GM23338 (cell line): ENCODE data around the gene NFIC. TPM values are rescaled to one million over a fixed set of nuclear protein-coding genes. Genes with fewer than 3 reads are reported as not detected.

Experiments
- ATAC-seq: fragments of 200-7000 bp; cut with Tn5 transposase; 3 replicates; pipeline ENCODE4 v1.9.1; 2020
- DNase-seq: peaks from one replicate; pipeline ENCODE4 v3.0.0-alpha.2; 2015; ENCODE audit warnings: low spot score
- H2AFZ ChIP-seq: fragments of 200-600 bp; sonication (generic); 2 replicates; pipeline ENCODE4 v1.8.0; 2016; ENCODE audit warnings: antibody characterized with exemption, mild to moderate bottlenecking, moderate library complexity
- H3F3A ChIP-seq: fragments of 200-600 bp; sonication (generic); replicated peaks from 2 replicates; pipeline ENCODE4 v1.8.0; 2017; ENCODE audit warnings: antibody characterized with exemption, mixed run types, low read depth
- H3K27ac ChIP-seq: fragments of 200-600 bp; sonication (generic); 2 replicates; pipeline ENCODE4 v1.6.1; 2016; ENCODE audit warnings: low read depth
- H3K27me3 ChIP-seq: fragments of 200-600 bp; sonication (generic); 2 replicates; pipeline ENCODE4 v1.8.0; 2016; ENCODE audit warnings: mild to moderate bottlenecking, mixed run types, moderate library complexity; ENCODE audit not compliant: insufficient read depth
- H3K36me3 ChIP-seq: fragments of 200-600 bp; sonication (generic); 2 replicates; pipeline ENCODE4 v1.8.0; 2016; ENCODE audit warnings: mild to moderate bottlenecking; ENCODE audit not compliant: insufficient read depth
- H3K4me1 ChIP-seq: fragments of 200-600 bp; sonication (generic); 2 replicates; pipeline ENCODE4 v1.8.0; 2016; ENCODE audit warnings: mild to moderate bottlenecking, moderate library complexity; ENCODE audit not compliant: insufficient read depth
- H3K4me2 ChIP-seq: fragments of 200-600 bp; sonication (generic); 2 replicates; pipeline ENCODE4 v1.7.1; 2017; ENCODE audit warnings: mixed run types
- H3K4me3 ChIP-seq: fragments of 200-600 bp; sonication (generic); 2 replicates; pipeline ENCODE4 v1.6.1; 2016; ENCODE audit warnings: mixed run types
- H3K79me2 ChIP-seq: fragments of 200-600 bp; sonication (generic); replicated peaks from 2 replicates; pipeline ENCODE4 v1.8.0; 2017; ENCODE audit warnings: mild to moderate bottlenecking; ENCODE audit not compliant: insufficient read depth
- H3K9me2 ChIP-seq: fragments of 200-600 bp; sonication (generic); 2 replicates; pipeline ENCODE4 v1.8.0; 2017; ENCODE audit not compliant: insufficient read depth
- H4K20me1 ChIP-seq: fragments of 200-600 bp; sonication (generic); replicated peaks from 2 replicates; pipeline ENCODE4 v1.8.0; 2017; ENCODE audit warnings: mild to moderate bottlenecking; ENCODE audit not compliant: insufficient read depth
- H3K27ac Mint-ChIP-seq: 2 replicates; pipeline ENCODE4 v1.8.0; 2020; ENCODE audit warnings: inconsistent platforms, mild to moderate bottlenecking, moderate library complexity, mixed read lengths
- H3K27me3 Mint-ChIP-seq: 3 replicates; pipeline ENCODE4 v1.8.0; 2022; ENCODE audit warnings: low read depth, mild to moderate bottlenecking, moderate library complexity, mixed read lengths, inconsistent platforms; ENCODE audit not compliant: insufficient read depth, poor library complexity
- H3K36me3 Mint-ChIP-seq: 3 replicates; pipeline ENCODE4 v1.8.0; 2021; ENCODE audit warnings: low read depth, mild to moderate bottlenecking, inconsistent platforms, moderate library complexity, mixed read lengths
- H3K4me1 Mint-ChIP-seq: 3 replicates; pipeline ENCODE4 v1.8.0; 2020; ENCODE audit warnings: mild to moderate bottlenecking, inconsistent platforms, mixed read lengths
- H3K4me3 Mint-ChIP-seq: 3 replicates; pipeline ENCODE4 v1.8.0; 2021; ENCODE audit warnings: moderate library complexity, mild to moderate bottlenecking, inconsistent platforms, mixed read lengths
- H3K9me3 Mint-ChIP-seq: 3 replicates; pipeline ENCODE4 v1.8.0; 2020; ENCODE audit warnings: moderate library complexity, mild to moderate bottlenecking, inconsistent platforms, mixed read lengths
- CREB1 ChIP-seq: fragments of 250-450 bp; sonication (Bioruptor Pico); IDR thresholded peaks from 2 replicates; pipeline ENCODE4 v1.5.0; 2020; ENCODE audit warnings: low read depth, mild to moderate bottlenecking, moderate library complexity
- EZH2 ChIP-seq: fragments of 200-600 bp; sonication (generic); IDR thresholded peaks from one replicate; pipeline ENCODE4 v1.8.0; 2017; ENCODE audit warnings: antibody characterized with exemption, mild to moderate bottlenecking, low read depth; ENCODE audit not compliant: unreplicated experiment
- EZH2phosphoT487 ChIP-seq: fragments of 200-600 bp; sonication (generic); IDR thresholded peaks from one replicate; pipeline ENCODE4 v1.8.1; 2018; ENCODE audit warnings: antibody characterized with exemption; ENCODE audit not compliant: unreplicated experiment
- NANOG ChIP-seq: IDR thresholded peaks from 2 replicates; pipeline ENCODE4 v1.6.1; 2016; ENCODE audit warnings: antibody characterized with exemption, borderline replicate concordance
- ZNF114 ChIP-seq: fragments of 250-450 bp; sonication (Bioruptor Pico); IDR thresholded peaks from 2 replicates; pipeline ENCODE4 v1.5.0; 2020; ENCODE audit warnings: mild to moderate bottlenecking, moderate library complexity
- ZNF331 ChIP-seq: fragments of 250-450 bp; sonication (Bioruptor Pico); IDR thresholded peaks from 2 replicates; pipeline ENCODE4 v1.5.0; 2020; ENCODE audit warnings: low read depth, mild to moderate bottlenecking, moderate library complexity
- polyA plus RNA-seq: library from polyadenylated mRNA; unstranded; fragments of >200 nt; fragmentation: Nextera tagmentation; extraction: Ambion mirVana; gene quantifications from 2 replicates; pipeline ENCODE4 v1.2.1, GENCODE V29; 2016
- total RNA-seq: library from RNA; depleted of rRNA; stranded (reverse); fragments of >200 nt; shearing (Covaris generic); gene quantifications from 2 replicates; pipeline ENCODE4 v1.2.3, GENCODE V29; 2014
- TF ChIP-seq, protein P1 (sequence below): fragments of 250-450 bp; sonication (Bioruptor Pico); IDR thresholded peaks from 2 replicates; pipeline ENCODE4 v1.5.0; 2020; ENCODE audit warnings: mild to moderate bottlenecking, moderate library complexity
- TF ChIP-seq, protein P2 (sequence below): IDR thresholded peaks from one replicate; pipeline ENCODE4 v1.6.1; 2018; ENCODE audit warnings: antibody characterized with exemption; ENCODE audit not compliant: unreplicated experiment

NFIC gene
- total and polyA plus RNA-seq, 2 experiments from 2014 or later, result 1.3 to 5.3 TPM

DNA sequence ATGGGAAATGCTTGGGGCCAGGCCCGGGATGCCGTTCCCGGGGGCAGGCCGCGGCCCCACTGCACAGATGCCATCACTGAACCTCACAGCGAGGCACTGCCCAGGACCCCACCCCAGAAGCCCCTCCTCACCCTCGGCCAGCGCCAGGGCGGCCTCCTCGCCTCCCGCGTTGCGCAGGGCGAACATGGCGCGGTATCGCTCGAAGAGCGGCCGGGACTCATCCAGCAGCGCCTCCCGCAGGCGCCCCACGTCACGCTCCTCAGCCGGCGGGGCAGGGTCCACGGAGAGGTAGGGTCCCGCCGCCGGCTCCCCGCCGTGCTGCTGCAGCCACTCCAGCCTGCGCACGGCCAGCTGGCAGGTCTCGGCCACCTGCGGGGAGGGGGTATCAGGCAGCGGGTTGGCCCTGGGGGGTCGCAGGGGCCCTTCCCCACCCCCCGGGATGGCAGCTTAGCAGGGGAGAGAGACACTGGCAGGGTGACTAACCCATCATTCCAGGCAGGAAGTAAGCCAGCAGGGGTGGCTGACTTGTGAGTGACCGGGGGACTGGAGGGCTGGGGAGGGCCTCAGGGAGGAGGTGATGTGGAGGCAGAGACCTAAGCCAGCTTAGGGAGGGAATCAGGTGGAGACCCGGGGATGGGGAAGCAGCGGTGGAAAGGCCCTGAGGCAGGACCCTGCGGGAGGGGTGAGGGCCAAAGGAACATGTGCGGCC is 125.9 kb downstream of the NFIC start (continued):
- TF ChIP-seq, protein P1, sequence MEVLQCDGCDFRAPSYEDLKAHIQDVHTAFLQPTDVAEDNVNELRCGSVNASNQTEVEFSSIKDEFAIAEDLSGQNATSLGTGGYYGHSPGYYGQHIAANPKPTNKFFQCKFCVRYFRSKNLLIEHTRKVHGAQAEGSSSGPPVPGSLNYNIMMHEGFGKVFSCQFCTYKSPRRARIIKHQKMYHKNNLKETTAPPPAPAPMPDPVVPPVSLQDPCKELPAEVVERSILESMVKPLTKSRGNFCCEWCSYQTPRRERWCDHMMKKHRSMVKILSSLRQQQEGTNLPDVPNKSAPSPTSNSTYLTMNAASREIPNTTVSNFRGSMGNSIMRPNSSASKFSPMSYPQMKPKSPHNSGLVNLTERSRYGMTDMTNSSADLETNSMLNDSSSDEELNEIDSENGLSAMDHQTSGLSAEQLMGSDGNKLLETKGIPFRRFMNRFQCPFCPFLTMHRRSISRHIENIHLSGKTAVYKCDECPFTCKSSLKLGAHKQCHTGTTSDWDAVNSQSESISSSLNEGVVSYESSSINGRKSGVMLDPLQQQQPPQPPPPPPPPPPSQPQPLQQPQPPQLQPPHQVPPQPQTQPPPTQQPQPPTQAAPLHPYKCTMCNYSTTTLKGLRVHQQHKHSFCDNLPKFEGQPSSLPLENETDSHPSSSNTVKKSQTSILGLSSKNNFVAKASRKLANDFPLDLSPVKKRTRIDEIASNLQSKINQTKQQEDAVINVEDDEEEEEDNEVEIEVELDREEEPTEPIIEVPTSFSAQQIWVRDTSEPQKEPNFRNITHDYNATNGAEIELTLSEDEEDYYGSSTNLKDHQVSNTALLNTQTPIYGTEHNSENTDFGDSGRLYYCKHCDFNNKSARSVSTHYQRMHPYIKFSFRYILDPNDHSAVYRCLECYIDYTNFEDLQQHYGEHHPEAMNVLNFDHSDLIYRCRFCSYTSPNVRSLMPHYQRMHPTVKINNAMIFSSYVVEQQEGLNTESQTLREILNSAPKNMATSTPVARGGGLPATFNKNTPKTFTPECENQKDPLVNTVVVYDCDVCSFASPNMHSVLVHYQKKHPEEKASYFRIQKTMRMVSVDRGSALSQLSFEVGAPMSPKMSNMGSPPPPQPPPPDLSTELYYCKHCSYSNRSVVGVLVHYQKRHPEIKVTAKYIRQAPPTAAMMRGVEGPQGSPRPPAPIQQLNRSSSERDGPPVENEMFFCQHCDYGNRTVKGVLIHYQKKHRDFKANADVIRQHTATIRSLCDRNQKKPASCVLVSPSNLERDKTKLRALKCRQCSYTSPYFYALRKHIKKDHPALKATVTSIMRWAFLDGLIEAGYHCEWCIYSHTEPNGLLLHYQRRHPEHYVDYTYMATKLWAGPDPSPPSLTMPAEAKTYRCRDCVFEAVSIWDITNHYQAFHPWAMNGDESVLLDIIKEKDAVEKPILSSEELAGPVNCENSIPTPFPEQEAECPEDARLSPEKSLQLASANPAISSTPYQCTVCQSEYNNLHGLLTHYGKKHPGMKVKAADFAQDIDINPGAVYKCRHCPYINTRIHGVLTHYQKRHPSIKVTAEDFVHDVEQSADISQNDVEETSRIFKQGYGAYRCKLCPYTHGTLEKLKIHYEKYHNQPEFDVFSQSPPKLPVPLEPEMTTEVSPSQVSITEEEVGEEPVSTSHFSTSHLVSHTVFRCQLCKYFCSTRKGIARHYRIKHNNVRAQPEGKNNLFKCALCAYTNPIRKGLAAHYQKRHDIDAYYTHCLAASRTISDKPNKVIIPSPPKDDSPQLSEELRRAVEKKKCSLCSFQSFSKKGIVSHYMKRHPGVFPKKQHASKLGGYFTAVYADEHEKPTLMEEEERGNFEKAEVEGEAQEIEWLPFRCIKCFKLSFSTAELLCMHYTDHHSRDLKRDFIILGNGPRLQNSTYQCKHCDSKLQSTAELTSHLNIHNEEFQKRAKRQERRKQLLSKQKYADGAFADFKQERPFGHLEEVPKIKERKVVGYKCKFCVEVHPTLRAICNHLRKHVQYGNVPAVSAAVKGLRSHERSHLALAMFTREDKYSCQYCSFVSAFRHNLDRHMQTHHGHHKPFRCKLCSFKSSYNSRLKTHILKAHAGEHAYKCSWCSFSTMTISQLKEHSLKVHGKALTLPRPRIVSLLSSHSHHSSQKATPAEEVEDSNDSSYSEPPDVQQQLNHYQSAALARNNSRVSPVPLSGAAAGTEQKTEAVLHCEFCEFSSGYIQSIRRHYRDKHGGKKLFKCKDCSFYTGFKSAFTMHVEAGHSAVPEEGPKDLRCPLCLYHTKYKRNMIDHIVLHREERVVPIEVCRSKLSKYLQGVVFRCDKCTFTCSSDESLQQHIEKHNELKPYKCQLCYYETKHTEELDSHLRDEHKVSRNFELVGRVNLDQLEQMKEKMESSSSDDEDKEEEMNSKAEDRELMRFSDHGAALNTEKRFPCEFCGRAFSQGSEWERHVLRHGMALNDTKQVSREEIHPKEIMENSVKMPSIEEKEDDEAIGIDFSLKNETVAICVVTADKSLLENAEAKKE (CRISPR knock-in tag), result no peak
- no peak for TF ChIP-seq CREB1
- TF ChIP-seq NANOG, result no peak

DNA sequence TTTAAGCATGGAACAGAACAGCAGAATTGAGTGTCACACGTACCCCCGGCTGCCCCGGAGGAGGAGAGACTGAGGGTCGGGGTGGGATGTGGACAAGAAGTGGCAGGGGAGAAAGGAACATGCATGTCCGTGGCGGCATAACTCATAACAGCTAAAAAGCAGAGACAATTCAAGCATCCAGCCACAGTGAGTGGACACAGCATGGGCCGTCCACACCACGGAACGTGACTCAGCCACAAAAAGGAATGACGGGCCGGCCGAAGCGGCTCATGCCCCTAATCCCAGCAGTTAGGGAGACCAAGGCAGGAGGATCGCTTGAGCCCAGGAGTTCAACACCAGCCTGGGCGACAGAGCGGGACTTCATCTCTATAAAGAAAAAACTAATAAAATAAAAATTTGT is 126.5 kb downstream of the NFIC start:
- H3K79me2 ChIP-seq, result peaks cover 4% of the 10 kb centered on the region
- H3K27ac ChIP-seq, result no peak overlapping the region
- H3K36me3 ChIP-seq, result peaks cover 5% of the 10 kb centered on the region; the same call in 1 of the 2 replicates
- ATAC-seq, result no peak
- H3K4me1 Mint-ChIP-seq, result no peaks in the 10 kb centered on the region
- peaks cover 8% of the 10 kb centered on the region for H3K27me3 Mint-ChIP-seq
- 0 out of 2 replicates have a peak, but pooled peaks cover 4% of the 10 kb centered on the region for H3F3A ChIP-seq
- H4K20me1 ChIP-seq, result no peaks in the 10 kb centered on the region
- H3K36me3 Mint-ChIP-seq, result peaks cover 45% of the 10 kb centered on the region
- no peaks in the 10 kb centered on the region for H3K4me1 ChIP-seq
- H2AFZ ChIP-seq, result no peak overlapping the region
- DNase-seq, result no peak
- no peak overlapping the region; the same call in 2 of the 3 replicates for H3K4me3 Mint-ChIP-seq
- no peaks in the 10 kb centered on the region; the same call in 2 of the 3 replicates for H3K9me3 Mint-ChIP-seq
- no peak overlapping the region for H3K4me2 ChIP-seq
- no peaks in the 10 kb centered on the region for H3K9me2 ChIP-seq
- H3K27me3 ChIP-seq, result no peaks in the 10 kb centered on the region
- no peak overlapping the region for H3K27ac Mint-ChIP-seq
- no peak overlapping the region for H3K4me3 ChIP-seq
- no peak for TF ChIP-seq CREB1
- TF ChIP-seq, protein P2, sequence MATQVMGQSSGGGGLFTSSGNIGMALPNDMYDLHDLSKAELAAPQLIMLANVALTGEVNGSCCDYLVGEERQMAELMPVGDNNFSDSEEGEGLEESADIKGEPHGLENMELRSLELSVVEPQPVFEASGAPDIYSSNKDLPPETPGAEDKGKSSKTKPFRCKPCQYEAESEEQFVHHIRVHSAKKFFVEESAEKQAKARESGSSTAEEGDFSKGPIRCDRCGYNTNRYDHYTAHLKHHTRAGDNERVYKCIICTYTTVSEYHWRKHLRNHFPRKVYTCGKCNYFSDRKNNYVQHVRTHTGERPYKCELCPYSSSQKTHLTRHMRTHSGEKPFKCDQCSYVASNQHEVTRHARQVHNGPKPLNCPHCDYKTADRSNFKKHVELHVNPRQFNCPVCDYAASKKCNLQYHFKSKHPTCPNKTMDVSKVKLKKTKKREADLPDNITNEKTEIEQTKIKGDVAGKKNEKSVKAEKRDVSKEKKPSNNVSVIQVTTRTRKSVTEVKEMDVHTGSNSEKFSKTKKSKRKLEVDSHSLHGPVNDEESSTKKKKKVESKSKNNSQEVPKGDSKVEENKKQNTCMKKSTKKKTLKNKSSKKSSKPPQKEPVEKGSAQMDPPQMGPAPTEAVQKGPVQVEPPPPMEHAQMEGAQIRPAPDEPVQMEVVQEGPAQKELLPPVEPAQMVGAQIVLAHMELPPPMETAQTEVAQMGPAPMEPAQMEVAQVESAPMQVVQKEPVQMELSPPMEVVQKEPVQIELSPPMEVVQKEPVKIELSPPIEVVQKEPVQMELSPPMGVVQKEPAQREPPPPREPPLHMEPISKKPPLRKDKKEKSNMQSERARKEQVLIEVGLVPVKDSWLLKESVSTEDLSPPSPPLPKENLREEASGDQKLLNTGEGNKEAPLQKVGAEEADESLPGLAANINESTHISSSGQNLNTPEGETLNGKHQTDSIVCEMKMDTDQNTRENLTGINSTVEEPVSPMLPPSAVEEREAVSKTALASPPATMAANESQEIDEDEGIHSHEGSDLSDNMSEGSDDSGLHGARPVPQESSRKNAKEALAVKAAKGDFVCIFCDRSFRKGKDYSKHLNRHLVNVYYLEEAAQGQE, result no peak
- TF ChIP-seq ZNF331, result no peak
- TF ChIP-seq NANOG, result no peak
- TF ChIP-seq EZH2, result no peak
- no peak for TF ChIP-seq ZNF114 (CRISPR knock-in tag)
- TF ChIP-seq EZH2phosphoT487, result no peak
